Medulla oblongata (tissue), 1 donor: Measurements from ENCODE around the gene ZBTB2.
"Not testable (repeated sequence)": the region's sequence is repeated elsewhere in the genome, so short reads cannot be mapped to it uniquely, and the experiment has no call there.

Source experiments
- DNase-seq: peaks from one replicate; pipeline ENCODE4 v3.0.0-alpha.2; 2015; ENCODE audit errors: extremely low spot score

ZBTB2 gene

DNA sequence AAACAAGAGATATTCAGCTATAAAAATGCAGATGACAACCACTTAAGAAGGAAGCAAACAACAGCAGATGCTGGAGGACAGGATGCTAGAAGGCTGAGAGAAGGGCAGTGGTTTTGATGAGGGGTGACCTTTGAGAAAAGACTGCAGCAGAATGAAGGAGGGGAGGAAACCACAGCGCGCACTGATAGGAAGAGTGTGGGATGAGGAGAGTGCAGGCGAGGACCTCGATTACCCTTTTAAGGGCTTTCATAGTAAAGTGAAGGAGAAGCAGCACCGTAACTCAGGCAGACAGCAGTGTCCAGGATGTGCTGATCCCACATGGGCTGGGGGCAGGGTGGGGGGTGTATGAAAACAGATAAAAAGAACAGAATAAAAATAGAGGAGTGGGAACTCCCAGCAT lies 19.2 kb downstream of the ZBTB2 start:
- DNase-seq: no peak

DNA sequence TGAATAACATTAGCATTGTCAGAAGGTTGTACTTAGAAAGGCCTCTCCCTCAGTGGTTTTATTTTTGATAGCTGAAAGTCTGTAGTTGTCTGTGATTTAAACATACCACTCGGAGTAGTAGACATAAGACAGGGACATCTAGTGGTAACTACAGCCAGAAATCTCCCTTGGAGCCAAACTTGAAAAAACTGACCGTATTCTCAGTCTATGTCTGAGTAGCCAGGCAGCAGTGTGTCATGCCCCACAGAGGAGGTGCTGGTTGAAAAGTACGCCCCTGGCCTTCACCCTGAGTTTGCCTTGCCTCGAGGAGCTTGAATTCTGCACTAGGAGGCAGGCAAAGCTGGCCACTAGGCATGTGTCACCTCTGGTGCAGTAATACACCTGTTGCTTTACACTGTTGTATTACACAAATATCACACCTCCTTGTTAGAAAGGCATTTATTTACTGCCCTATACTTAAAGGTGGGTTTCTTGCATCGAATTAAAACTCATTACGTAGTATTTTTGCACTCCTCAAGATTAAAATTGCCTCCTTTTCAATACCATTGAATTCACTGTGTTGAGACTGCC lies 20.8 kb downstream of the ZBTB2 start:
- DNase-seq: no peak

DNA sequence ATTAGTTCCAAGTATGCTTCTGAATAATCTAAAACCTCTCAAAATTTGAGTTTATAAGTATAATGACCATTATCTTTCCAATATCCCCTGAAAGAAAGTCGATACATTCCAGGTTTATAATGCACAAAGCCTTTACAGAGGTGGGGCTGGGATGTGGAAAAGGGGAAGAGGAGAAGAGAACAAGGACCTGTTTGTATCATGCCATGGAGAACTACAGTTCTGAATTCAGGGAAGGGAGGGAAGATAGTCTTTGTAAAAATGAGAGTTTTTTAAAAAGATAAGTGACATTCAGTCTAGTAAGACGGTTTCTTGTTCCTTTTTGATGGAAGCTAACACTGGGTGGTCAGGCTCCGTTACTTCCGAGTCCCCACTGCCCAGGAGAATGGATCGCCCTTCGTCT lies 26.1 kb downstream of the ZBTB2 start:
- no peak for DNase-seq

DNA sequence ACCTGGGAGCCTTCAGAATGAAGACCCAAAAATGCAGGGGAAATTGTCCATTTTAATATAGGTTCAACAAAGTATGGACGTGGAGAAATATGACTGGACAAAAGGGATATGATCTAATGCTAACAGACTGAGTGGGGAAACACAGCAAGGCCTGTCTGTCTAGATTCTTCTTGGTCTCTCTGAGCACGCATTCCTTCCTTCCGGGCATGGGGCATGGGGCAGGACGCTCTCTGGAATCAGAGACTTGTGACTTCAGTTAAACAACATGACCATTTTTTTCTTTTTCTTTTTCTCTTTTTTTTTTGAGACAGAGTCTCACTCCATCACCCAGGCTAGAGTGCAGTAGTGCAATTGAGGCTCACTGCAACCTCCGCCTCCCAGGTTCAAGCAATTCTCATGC lies 31.9 kb downstream of the ZBTB2 start:
- no peak for DNase-seq

DNA sequence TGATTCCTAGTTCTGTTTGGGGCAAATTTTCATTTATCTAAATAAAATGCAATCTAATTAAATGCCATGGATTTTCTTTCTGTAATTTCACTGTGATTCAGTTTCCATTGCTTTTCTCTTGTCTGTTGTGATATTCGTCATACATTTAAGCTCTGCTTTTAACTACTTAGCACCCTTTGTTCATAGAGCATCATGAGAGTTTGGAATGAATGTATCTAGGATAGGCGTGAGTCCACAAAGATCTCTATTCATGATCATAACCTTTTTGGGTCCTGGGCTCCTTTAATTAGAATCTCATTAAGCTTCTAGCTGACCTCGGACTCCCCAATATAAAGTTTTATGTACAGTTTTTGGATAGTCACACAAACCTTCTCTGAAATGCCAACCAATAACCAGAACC lies 32.9 kb downstream of the ZBTB2 start:
- DNase-seq: no peak

DNA sequence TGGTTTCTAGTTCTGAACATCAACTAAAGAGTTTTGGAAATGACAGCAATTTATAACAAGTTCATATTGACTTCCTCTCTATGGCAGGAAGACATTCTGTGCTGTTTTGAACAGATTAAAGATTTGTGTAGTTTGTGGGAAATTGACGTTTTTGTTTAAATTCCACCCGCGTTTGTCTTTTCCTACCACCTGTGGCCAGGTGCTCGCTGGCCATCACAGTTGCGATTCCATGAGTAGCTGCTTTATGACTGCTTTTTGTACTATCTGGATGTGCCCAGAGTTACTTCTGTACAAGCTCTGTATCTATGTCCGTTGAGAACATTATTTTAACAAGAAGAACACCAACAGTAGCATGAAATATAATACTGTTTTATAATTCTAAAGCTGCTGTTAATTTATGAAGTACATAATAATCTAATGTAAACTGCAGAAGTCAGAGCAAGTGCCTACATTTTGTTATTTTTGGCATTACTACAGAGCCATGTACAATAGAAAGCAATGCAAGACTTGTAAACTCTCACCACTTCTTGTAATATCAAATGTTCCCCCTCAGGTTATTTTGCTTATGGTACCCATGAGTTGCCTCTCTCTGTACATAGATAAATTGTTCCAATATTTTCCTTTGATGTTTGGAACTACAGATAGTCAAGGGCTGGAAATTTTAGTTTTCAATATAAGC lies 33.5 kb downstream of the ZBTB2 start:
- DNase-seq: no peak

DNA sequence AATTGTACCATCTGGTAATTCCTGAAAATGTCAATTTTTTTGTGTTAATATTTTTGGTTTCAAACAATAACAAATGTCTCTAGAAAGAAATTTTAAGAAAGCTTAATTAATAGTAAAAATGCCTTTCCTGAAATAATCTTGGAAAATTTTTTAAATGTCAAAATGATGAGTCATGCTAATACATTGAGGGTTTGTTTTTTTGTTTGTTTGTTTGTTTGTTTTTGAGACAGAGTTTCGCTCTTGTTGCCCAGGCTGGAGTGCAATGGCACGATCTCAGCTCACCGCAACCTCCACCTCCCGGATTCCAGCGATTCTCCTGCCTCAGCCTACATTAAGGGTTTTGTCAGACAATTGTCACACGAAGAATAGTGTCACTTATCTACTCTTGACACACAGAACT lies 34.4 kb downstream of the ZBTB2 start:
- DNase-seq: not testable (repeated sequence)

DNA sequence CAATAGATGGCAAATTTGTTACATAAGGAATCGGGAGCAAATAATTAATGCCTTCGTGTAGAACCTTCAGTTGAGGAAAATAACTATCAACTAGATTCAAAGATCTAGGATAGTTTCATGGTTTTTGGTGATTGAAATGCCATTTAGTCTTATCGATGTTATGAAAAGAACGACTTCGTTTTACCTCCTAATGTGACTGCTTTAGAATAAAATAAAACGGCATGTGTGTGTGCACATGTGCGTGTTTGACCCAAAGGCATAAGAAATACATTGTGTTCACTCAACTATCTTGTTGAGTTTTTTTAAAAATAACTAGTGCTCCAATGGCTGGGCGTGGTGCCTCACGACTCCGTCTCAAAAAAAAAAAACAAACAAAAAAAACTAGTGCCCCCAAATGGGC lies 37.6 kb downstream of the ZBTB2 start:
- DNase-seq: no peak

DNA sequence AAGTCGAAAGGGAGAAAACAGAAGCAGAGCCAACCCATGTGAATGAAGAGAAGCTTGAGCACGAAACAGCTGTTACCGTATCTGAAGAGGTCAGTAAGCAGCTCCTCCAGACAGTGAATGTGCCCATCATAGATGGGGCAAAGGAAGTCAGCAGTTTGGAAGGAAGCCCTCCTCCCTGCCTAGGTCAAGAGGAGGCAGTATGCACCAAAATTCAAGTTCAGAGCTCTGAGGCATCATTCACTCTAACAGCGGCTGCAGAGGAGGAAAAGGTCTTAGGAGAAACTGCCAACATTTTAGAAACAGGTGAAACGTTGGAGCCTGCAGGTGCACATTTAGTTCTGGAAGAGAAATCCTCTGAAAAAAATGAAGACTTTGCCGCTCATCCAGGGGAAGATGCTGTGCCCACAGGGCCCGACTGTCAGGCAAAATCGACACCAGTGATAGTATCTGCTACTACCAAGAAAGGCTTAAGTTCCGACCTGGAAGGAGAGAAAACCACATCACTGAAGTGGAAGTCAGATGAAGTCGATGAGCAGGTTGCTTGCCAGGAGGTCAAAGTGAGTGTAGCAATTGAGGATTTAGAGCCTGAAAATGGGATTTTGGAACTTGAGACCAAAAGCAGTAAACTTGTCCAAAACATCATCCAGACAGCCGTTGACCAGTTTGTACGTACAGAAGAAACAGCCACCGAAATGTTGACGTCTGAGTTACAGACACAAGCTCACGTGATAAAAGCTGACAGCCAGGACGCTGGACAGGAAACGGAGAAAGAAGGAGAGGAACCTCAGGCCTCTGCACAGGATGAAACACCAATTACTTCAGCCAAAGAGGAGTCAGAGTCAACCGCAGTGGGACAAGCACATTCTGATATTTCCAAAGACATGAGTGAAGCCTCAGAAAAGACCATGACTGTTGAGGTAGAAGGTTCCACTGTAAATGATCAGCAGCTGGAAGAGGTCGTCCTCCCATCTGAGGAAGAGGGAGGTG lies 38.7 kb downstream of the ZBTB2 start:
- no peak for DNase-seq

DNA sequence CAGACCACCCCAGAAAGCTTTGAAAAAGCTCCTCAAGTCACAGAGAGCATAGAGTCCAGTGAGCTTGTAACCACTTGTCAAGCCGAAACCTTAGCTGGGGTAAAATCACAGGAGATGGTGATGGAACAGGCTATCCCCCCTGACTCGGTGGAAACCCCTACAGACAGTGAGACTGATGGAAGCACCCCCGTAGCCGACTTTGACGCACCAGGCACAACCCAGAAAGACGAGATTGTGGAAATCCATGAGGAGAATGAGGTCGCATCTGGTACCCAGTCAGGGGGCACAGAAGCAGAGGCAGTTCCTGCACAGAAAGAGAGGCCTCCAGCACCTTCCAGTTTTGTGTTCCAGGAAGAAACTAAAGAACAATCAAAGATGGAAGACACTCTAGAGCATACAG lies 39.6 kb downstream of the ZBTB2 start:
- no peak for DNase-seq

DNA sequence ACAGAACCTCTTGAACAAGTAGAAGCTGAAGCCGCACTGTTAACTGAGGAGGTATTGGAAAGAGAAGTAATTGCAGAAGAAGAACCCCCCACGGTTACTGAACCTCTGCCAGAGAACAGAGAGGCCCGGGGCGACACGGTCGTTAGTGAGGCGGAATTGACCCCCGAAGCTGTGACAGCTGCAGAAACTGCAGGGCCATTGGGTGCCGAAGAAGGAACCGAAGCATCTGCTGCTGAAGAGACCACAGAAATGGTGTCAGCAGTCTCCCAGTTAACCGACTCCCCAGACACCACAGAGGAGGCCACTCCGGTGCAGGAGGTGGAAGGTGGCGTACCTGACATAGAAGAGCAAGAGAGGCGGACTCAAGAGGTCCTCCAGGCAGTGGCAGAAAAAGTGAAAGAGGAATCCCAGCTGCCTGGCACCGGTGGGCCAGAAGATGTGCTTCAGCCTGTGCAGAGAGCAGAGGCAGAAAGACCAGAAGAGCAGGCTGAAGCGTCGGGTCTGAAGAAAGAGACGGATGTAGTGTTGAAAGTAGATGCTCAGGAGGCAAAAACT lies 40.1 kb downstream of the ZBTB2 start:
- DNase-seq: no peak

DNA sequence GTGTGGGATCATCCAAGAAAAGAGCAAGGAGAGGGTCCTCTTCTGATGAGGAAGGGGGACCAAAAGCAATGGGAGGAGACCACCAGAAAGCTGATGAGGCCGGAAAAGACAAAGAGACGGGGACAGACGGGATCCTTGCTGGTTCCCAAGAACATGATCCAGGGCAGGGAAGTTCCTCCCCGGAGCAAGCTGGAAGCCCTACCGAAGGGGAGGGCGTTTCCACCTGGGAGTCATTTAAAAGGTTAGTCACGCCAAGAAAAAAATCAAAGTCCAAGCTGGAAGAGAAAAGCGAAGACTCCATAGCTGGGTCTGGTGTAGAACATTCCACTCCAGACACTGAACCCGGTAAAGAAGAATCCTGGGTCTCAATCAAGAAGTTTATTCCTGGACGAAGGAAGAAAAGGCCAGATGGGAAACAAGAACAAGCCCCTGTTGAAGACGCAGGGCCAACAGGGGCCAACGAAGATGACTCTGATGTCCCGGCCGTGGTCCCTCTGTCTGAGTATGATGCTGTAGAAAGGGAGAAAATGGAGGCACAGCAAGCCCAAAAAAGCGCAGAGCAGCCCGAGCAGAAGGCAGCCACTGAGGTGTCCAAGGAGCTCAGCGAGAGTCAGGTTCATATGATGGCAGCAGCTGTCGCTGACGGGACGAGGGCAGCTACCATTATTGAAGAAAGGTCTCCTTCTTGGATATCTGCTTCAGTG lies 40.8 kb downstream of the ZBTB2 start:
- DNase-seq: no peak

DNA sequence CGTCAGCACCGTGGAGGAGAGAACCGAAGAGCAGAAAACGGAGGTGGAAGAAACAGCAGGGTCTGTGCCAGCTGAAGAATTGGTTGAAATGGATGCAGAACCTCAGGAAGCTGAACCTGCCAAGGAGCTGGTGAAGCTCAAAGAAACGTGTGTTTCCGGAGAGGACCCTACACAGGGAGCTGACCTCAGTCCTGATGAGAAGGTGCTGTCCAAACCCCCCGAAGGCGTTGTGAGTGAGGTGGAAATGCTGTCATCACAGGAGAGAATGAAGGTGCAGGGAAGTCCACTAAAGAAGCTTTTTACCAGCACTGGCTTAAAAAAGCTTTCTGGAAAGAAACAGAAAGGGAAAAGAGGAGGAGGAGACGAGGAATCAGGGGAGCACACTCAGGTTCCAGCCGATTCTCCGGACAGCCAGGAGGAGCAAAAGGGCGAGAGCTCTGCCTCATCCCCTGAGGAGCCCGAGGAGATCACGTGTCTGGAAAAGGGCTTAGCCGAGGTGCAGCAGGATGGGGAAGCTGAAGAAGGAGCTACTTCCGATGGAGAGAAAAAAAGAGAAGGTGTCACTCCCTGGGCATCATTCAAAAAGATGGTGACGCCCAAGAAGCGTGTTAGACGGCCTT lies 41.6 kb downstream of the ZBTB2 start:
- no peak for DNase-seq

DNA sequence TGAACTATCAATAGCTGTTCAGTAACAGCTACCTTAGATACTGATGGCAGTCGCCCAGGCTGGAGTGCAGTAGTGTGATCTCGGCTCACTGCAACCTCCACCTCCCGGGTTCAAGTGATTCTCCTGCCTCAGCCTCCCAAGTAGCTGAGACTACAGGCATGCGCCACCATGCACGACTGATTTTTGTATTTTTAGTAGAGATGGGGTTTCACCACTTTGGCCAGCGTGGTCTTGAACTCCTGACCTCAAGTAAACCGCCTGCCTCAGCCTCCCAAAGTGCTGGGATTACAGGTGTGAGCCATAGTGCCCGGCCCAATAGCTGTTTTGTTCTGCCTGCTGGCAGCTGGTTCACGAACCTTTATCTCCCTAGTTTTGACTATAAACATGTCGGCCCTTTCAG lies 48.6 kb downstream of the ZBTB2 start:
- not testable (repeated sequence) for DNase-seq

DNA sequence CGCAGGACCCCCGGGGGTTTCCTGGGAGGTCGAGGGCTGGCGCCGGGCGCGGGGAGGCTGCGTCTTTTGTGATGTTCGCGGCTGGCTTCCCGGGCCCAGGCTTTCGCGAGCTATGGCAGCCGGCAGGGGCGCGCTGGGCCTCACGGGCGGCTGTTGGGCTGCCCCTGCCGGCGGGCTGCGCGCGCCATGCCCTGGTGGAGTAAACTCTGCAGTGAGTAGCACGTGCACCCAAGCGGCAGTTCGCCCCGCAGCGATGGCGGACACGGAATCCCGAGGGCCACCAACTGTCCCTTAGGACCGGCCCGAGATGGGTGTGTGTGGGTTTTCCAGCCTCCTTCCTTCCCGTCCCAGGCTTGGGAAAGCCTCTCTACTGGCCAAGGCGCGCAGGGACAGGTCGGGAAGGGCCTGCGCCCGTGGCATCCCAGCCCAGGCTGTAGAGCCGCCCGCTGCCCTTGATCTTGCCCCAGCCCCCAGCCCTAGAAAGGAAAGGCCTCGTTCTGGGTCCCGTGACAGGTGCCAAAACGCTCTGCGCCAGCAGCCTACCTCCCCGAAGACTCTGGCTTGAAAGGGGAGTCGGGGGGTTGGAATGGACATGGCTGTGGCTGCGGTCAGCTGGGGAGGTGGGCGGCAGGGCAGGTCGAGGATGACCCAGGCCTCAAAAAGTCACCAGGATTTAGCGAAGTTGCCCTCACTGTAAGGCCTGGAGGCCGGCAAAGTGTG lies 49.7 kb downstream of the ZBTB2 start:
- no peak for DNase-seq

DNA sequence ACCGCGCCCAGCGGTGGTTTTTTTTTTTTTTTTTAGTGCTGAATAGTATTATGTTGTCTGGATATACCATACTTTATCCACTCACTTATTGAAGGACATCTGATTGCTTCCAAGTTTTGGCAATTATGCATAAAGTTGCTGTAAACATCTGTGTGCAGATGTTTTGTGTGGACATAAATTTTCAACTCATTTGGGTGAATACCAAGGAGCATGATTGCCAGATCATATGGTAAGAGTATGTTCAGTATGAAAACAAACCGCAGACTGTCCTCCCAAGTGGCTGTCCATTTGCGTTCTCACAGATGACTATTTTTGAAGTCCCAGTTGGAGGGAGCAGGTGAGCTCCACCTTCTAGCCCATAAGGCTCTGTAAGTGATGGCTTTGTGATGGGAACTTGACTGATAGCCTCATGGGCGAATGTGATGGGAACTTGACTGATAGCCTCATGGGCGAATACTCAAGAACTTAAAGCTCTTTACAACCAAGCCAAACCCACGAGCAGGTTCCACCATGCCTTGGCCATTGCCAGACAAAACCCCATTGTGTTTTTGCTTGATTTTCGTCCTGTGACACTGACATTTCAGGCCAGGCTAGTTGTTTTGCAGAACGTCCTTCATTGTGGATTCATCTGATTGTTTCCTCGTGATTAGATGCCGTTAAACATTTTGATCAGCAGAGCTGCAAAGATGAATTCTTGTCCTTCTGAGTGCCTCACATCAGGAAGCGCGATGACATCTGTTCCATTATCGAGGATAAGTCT lies 51.0 kb downstream of the ZBTB2 start:
- peak; percentile 23 for DNase-seq

DNA sequence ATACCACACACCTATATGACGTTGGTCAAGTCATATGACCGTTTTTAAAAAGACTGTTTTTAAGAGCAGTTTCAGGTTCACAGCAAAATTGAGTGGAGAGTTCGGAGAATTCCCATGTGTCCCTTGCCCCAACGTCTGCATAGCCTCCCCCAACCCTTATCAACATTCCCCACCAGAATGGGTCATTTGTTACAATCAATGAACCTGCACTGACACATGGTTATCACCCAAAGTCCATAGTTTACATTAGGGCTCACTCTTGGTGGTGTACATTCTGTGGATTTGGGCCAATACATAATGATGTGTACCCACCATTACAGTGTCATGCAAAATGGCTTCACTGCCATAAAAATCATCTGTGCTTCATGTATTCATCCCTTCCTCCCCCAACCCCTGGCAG lies 52.0 kb downstream of the ZBTB2 start:
- DNase-seq: no peak

DNA sequence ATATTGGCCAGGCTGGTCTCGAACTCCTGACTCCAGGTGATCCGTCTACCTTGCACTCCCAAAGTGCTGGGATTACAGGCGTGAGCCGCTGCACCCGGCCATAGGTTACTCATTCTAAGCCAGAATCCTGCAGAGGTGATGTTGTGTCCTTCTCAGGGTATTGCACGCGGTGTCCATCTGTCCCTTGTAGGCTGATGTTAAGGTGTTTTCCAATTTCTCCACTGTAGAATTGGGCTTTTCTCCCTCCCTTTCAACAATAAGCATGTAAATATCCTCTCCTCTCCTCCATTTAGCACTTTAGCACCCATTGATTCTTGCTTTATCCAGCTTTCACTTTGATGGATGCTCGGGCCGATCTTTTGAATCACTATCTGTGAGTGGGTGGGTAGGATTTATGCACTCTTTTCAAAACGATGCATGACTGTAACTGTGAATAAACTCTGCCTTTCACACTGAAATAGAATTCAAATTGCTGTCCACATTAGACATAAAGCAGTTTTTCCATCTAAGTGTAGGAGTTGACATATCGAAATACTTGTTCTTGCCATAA lies 52.6 kb downstream of the ZBTB2 start:
- DNase-seq: no peak

DNA sequence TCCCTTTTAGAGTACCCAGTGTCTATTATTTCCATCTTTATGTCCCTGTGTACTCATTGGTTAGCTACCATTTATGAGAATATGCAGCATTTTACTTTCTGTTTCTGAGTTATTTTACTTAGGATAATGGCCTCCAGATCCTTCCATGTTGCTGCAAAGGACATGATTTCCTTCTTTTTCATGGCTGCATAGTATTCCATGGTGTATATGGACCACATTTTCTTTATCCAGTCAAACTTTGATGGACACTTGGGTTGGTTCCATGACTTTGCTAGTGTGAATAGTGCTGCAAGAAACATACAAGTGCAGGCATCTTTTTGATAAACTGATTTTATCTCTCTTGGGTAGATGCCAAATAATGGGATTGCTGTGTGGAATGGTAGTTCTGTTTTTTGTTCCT lies 55.4 kb downstream of the ZBTB2 start:
- DNase-seq: no peak
